ENCODE data around the gene ALDH3B2.

ALDH3B2 gene

GRCh38 chr11:67634366-67635230 is 39.8 kb downstream of the ALDH3B2 start:
- Histone ChIP-seq H3K4me3 (ENCODE audit: low read length in 2 of 2) (no peak overlapping the region), H3K27ac (ENCODE audit: low read depth in 2 of 2, low read length in 2 of 2) (peak overlapping the region; percentile 71 to 98), H3K27me3 (ENCODE audit: control insufficient read depth in 2 of 2, insufficient read depth in 2 of 2, low read length in 2 of 2) (no peaks in the 10 kb centered on the region), H3K36me3 (ENCODE audit: control insufficient read depth in 2 of 2, insufficient read depth in 2 of 2, low read length in 2 of 2) (no peaks in the 10 kb centered on the region), H3K4me1 (ENCODE audit: control insufficient read depth in 2 of 2, insufficient read depth in 2 of 2, low read length in 2 of 2) (peaks cover 25 to 51% of the 10 kb centered on the region in 2 donors), H3K9ac (ENCODE audit: low read depth in 1 of 2, low read length in 2 of 2) (peak overlapping the region in 1 of 2 donors; percentile 14), H3K9me3 (ENCODE audit: control insufficient read depth in 2 of 2, low read length in 2 of 2) (no peaks in the 10 kb centered on the region)

DNA sequence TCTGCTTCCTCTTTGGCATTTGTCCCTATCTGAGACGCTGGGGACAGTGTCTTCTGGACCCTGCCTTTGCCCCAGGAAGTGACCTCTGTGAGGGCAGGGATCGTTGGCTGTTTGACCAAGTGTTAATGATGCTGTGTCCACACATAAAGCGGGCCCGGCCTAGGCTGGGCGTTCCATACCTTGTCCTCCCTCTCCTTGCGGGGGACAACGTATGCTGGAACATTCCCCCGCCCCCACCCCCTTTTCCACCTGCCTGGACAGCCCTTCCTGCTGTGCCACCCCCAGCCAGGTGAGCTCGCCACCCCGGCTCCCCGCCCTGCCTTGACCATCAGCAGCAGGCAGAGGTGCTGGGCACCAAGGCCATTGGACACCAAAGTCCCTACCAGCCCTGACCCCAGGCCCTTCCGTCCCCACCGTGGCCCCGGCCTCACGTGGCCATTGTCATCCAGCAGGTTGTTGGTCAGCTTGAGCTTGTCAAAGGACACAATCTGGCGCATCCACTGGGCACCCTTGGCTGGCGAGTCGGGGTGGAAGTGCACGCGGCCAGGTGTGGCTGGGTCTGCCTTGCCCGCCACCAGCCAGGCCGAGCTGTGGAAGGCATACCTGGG is 40.6 kb downstream of the ALDH3B2 start:
- H3K4me3 ChIP-seq (ENCODE audit: low read length in 2 of 2), result peak overlapping the region in 1 of 2 donors; percentile 11
- H3K27ac ChIP-seq (ENCODE audit: low read depth in 2 of 2, low read length in 2 of 2), result peak overlapping the region; percentile 71 to 98
- H3K27me3 ChIP-seq (ENCODE audit: control insufficient read depth in 2 of 2, insufficient read depth in 2 of 2, low read length in 2 of 2), result no peaks in the 10 kb centered on the region
- no peaks in the 10 kb centered on the region for H3K9me3 ChIP-seq (ENCODE audit: control insufficient read depth in 2 of 2, low read length in 2 of 2)
- H3K9ac ChIP-seq (ENCODE audit: low read depth in 1 of 2, low read length in 2 of 2), result peak overlapping the region in 1 of 2 donors; percentile 14
- no peaks in the 10 kb centered on the region for H3K36me3 ChIP-seq (ENCODE audit: control insufficient read depth in 2 of 2, insufficient read depth in 2 of 2, low read length in 2 of 2)
- H3K4me1 ChIP-seq (ENCODE audit: control insufficient read depth in 2 of 2, insufficient read depth in 2 of 2, low read length in 2 of 2), result peaks cover 31 to 58% of the 10 kb centered on the region in 2 donors

- no peaks in the 10 kb centered on the region for H3K36me3 ChIP-seq (ENCODE audit: control insufficient read depth in 2 of 2, insufficient read depth in 2 of 2, low read length in 2 of 2)
- H3K27ac ChIP-seq (ENCODE audit: low read depth in 2 of 2, low read length in 2 of 2), result peak overlapping the region; percentile 96 to 98
- peak overlapping the region in 1 of 2 donors; percentile 11 for H3K4me3 ChIP-seq (ENCODE audit: low read length in 2 of 2)
- no peaks in the 10 kb centered on the region for H3K9me3 ChIP-seq (ENCODE audit: control insufficient read depth in 2 of 2, low read length in 2 of 2)
- H3K9ac ChIP-seq (ENCODE audit: low read depth in 1 of 2, low read length in 2 of 2), result peak overlapping the region in 1 of 2 donors; percentile 94
- peaks cover 35 to 61% of the 10 kb centered on the region in 2 donors for H3K4me1 ChIP-seq (ENCODE audit: control insufficient read depth in 2 of 2, insufficient read depth in 2 of 2, low read length in 2 of 2)
- H3K27me3 ChIP-seq (ENCODE audit: control insufficient read depth in 2 of 2, insufficient read depth in 2 of 2, low read length in 2 of 2), result no peaks in the 10 kb centered on the region
These were observed 41.3 kb downstream of the ALDH3B2 start for GRCh38 chr11:67632982-67633755.

DNA sequence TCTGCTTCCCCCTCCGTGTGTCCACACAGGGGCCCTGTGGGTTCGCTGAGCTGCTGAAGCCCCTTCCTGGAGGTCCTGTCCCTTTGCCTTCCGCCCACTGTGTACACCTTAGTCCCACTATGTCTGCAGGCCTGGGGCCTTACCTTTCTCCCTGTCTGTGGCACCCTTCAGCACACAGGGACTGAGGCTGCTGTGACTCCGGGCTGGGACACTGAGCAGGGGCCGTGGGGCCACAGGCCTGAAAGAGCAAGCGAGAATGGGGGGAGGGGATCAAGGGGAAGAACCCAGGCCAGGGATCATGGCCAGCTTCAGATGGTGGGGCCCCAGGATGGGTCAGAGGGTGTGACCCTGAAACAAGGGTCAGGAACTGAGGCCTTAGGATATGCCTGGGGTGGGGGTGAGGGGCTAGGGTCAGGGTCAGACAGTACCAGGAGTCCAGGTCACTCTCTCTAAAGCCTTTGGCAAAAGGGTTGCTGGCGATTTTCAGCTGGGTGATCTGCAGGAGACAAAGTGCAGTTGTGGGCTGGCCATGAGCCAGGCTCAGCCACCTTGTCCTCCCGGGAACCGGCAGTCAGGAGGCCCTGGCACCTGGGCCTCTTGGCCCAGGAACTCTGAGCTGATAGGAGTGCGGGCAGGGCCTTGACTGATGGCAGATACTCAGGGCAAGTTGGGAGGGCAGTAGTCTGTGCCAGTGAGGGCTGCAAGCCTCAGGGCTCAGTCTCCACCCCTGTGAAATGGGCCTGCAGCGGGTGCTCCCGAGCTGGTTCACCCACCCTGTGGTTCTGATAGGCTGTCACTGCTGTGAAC is 42.0 kb downstream of the ALDH3B2 start:
- Histone ChIP-seq H3K27ac (ENCODE audit: low read depth in 2 of 2, low read length in 2 of 2) (peak overlapping the region; percentile 96 to 98), H3K36me3 (ENCODE audit: control insufficient read depth in 2 of 2, insufficient read depth in 2 of 2, low read length in 2 of 2) (no peaks in the 10 kb centered on the region), H3K9me3 (ENCODE audit: control insufficient read depth in 2 of 2, low read length in 2 of 2) (no peaks in the 10 kb centered on the region), H3K9ac (ENCODE audit: low read depth in 1 of 2, low read length in 2 of 2) (peak overlapping the region in 1 of 2 donors; percentile 94), H3K4me1 (ENCODE audit: control insufficient read depth in 2 of 2, insufficient read depth in 2 of 2, low read length in 2 of 2) (peaks cover 35 to 58% of the 10 kb centered on the region in 2 donors), H3K27me3 (ENCODE audit: control insufficient read depth in 2 of 2, insufficient read depth in 2 of 2, low read length in 2 of 2) (no peaks in the 10 kb centered on the region), H3K4me3 (ENCODE audit: low read length in 2 of 2) (peak overlapping the region in 1 of 2 donors; percentile 22)

DNA sequence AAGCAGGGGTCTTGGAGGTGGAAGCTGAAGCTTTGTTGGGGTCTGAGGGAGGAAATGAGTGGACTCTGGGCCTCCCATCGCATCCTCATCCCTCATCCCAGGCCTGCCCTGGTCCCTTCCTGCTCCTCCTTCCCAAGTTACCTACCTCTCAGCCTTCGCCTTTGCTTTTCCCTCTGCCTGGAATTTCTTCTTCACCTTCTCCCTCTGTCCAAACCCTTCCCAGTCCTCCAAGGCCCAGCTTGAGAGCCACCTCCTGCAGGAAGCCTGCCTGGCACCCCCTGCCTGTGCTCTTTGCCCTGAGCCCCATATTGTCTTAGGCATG is 42.6 kb downstream of the ALDH3B2 start:
- Histone ChIP-seq H3K4me1 (ENCODE audit: control insufficient read depth in 2 of 2, insufficient read depth in 2 of 2, low read length in 2 of 2) (peaks cover 35 to 58% of the 10 kb centered on the region in 2 donors), H3K27ac (ENCODE audit: low read depth in 2 of 2, low read length in 2 of 2) (peak overlapping the region; percentile 96 to 98), H3K9ac (ENCODE audit: low read depth in 1 of 2, low read length in 2 of 2) (peak overlapping the region in 1 of 2 donors; percentile 94), H3K27me3 (ENCODE audit: control insufficient read depth in 2 of 2, insufficient read depth in 2 of 2, low read length in 2 of 2) (no peaks in the 10 kb centered on the region), H3K36me3 (ENCODE audit: control insufficient read depth in 2 of 2, insufficient read depth in 2 of 2, low read length in 2 of 2) (no peaks in the 10 kb centered on the region), H3K4me3 (ENCODE audit: low read length in 2 of 2) (peak overlapping the region in 1 of 2 donors; percentile 22), H3K9me3 (ENCODE audit: control insufficient read depth in 2 of 2, low read length in 2 of 2) (no peaks in the 10 kb centered on the region)

- Histone ChIP-seq H3K9me3 (ENCODE audit: control insufficient read depth in 2 of 2, low read length in 2 of 2) (no peaks in the 10 kb centered on the region), H3K27ac (ENCODE audit: low read depth in 2 of 2, low read length in 2 of 2) (peak overlapping the region; percentile 96 to 98), H3K4me1 (ENCODE audit: control insufficient read depth in 2 of 2, insufficient read depth in 2 of 2, low read length in 2 of 2) (peaks cover 35 to 58% of the 10 kb centered on the region in 2 donors), H3K27me3 (ENCODE audit: control insufficient read depth in 2 of 2, insufficient read depth in 2 of 2, low read length in 2 of 2) (no peaks in the 10 kb centered on the region), H3K4me3 (ENCODE audit: low read length in 2 of 2) (peak overlapping the region in 1 of 2 donors; percentile 87), H3K9ac (ENCODE audit: low read depth in 1 of 2, low read length in 2 of 2) (peak overlapping the region in 1 of 2 donors; percentile 94), H3K36me3 (ENCODE audit: control insufficient read depth in 2 of 2, insufficient read depth in 2 of 2, low read length in 2 of 2) (no peaks in the 10 kb centered on the region)
These were observed 43.0 kb downstream of the ALDH3B2 start for GRCh38 chr11:67631411-67631810.

DNA sequence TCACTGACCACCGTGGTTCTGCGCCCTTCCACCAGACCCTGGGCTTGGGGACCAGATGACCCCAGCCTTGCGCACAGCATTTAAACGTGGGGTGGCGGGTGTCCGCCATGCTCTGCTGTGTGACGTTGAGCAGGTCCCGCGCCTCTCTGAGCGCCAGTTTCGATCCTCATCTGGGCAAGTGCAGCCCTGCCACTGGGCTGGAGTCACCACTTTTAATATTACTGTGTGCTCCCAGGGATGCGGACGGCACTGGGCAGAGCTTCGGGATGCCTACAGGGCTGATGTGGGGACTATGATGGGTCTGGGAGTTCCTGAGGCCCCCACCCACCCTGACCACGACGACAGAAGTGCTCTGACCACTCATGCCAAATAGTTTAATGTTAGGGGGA is 43.5 kb downstream of the ALDH3B2 start:
- Histone ChIP-seq H3K36me3 (ENCODE audit: control insufficient read depth in 2 of 2, insufficient read depth in 2 of 2, low read length in 2 of 2) (no peaks in the 10 kb centered on the region), H3K9ac (ENCODE audit: low read depth in 1 of 2, low read length in 2 of 2) (peak overlapping the region; percentile 88 to 94), H3K27ac (ENCODE audit: low read depth in 2 of 2, low read length in 2 of 2) (peak overlapping the region; percentile 96 to 98), H3K27me3 (ENCODE audit: control insufficient read depth in 2 of 2, insufficient read depth in 2 of 2, low read length in 2 of 2) (no peaks in the 10 kb centered on the region), H3K4me3 (ENCODE audit: low read length in 2 of 2) (peak overlapping the region; percentile 78 to 87), H3K9me3 (ENCODE audit: control insufficient read depth in 2 of 2, low read length in 2 of 2) (no peaks in the 10 kb centered on the region), H3K4me1 (ENCODE audit: control insufficient read depth in 2 of 2, insufficient read depth in 2 of 2, low read length in 2 of 2) (peaks cover 35 to 58% of the 10 kb centered on the region in 2 donors)

DNA sequence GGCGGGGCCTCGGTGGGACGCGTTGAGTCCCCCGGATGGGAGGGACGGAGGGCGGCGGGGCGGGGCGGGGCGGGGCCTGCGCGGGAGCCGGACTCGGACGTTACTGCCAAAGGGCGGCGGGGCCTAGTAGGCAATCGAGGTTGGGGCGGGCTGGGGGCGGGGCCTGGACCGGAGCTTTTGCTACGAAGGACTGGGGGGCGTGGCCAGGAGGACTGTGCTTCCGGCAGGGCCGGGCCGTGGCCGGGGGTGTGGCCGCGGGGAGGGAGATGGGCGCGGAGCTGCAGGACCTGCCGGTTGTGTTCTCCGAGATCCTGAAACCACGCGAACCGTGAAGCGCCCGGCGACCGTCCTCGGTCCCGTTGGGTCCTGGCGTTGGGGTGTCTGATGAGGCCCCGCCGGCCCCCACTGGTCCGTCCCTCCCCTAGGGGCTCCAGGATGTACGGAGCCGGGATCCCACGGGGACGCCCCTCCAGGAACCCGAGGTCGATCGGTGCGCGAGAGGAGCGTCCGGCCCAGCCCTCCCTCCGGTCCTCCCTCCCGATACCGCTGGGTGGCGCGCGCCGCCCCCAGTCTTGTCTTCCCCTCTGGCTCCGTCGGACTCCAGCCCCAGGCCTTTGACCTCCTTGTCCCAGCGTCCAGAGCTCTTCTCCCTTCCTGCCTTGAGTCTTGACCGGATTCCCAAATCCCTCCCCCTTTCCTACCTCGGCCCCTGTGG is 44.0 kb downstream of the ALDH3B2 start:
- H3K4me3 ChIP-seq (ENCODE audit: low read length in 2 of 2), result peak overlapping the region; percentile 78 to 87
- H3K9me3 ChIP-seq (ENCODE audit: control insufficient read depth in 2 of 2, low read length in 2 of 2), result no peaks in the 10 kb centered on the region
- peak overlapping the region; percentile 96 to 98 for H3K27ac ChIP-seq (ENCODE audit: low read depth in 2 of 2, low read length in 2 of 2)
- peak overlapping the region; percentile 88 to 94 for H3K9ac ChIP-seq (ENCODE audit: low read depth in 1 of 2, low read length in 2 of 2)
- no peaks in the 10 kb centered on the region for H3K27me3 ChIP-seq (ENCODE audit: control insufficient read depth in 2 of 2, insufficient read depth in 2 of 2, low read length in 2 of 2)
- H3K36me3 ChIP-seq (ENCODE audit: control insufficient read depth in 2 of 2, insufficient read depth in 2 of 2, low read length in 2 of 2), result no peaks in the 10 kb centered on the region
- peaks cover 35 to 58% of the 10 kb centered on the region in 2 donors for H3K4me1 ChIP-seq (ENCODE audit: control insufficient read depth in 2 of 2, insufficient read depth in 2 of 2, low read length in 2 of 2)

Data from mucosa of rectum (tissue), 2 donors.